GM21526 (cell line): ENCODE measurements around the gene NDUFA11.

Experiments used
- ATAC-seq: cut with Tn5 transposase; IDR thresholded peaks from one replicate; pipeline ENCODE4 v1.9.1; 2021; ENCODE audit warnings: moderate library complexity; ENCODE audit not compliant: unreplicated experiment, low FRiP score

NDUFA11 gene

DNA sequence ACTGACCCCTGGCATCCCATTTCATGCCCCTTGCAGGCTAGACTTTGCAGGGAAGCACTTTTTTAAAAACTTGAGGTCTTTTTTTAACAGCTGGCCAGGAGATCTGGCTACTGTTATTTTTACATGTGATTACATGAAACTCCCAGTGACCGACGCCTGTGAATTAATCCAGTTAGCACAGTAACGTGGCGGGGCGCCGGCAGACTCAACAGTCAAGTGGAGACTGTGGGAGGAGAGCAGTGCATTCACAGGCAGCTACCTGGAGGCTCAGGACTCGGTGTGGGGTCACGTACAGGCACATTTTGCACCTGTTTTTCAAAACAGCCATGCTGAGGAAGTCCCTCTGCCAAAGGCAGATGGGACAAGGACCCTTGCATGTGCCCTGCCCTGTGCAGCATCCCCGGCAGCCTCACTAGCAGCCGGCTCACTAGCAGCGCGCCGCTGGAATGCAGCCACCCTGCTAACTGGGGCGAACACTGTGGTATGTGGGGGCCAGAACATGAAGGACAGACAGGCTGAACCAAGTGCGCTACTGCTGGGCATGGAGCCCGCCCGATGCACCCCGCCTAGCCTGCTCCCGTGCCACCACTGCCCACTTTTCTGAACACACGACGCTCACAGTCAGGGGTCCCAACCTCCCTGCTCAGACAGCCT, 29.1 kb upstream of the NDUFA11 start:
- ATAC-seq: no peak

DNA sequence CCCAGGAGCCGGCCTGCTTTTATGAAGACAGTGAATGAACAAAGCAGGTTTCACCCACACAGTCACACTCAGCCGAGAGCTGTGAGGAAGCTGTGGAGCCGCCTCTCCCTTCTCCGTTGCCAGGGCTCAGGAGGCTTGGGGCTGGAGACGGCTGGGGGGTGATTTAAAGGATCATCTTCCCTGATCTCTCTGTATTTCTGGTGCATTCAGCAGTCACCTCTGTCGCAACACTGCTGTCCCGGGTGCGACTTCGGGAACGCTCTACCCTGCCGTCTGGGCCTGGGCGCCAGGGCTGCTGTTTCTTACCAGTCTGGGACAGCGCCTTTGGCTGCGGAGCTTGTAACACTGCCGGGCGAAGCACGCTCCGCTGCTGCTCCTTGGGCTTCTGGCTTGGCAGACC, 28.6 kb upstream of the NDUFA11 start:
- ATAC-seq: no peak

DNA sequence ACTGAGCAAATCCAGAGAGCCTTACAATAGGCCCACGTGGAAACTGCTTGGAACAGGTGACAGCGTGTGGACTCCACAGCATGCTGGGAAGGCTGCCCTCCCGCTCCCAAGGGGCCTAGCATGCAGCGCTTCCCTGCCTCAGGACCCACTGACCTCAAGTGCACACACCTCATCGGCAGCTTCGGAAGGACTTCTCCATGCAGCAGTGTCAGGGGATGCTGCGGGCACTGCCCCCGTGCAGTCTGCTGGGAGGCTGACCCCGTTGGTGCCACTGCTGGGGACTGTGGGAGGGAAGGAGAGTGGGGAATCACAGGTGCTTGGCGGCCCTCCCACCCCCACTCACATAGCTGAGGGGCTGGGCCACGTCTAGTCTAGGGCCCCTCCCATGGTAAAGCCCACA, 27.7 kb upstream of the NDUFA11 start:
- ATAC-seq: no peak

DNA sequence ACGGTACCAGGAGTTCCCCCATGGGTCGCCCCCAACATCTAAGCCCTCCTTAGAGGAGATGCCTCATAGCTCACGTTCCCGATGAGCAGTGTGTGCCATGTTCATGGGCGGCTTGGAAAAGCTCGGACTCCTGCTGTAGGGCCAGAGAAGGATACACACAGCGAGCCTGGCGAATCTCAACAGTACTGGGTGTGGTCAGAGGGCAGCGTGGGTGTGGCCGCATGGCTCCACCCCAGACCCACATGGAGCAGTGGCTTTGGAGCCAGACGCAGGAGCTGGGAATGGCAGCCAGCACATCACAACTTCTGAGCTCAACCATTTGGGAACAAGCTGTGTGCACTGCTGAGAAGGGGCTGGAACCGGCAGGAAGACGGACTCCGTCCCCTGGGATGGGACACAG, 26.0 kb upstream of the NDUFA11 start:
- ATAC-seq: no peak

DNA sequence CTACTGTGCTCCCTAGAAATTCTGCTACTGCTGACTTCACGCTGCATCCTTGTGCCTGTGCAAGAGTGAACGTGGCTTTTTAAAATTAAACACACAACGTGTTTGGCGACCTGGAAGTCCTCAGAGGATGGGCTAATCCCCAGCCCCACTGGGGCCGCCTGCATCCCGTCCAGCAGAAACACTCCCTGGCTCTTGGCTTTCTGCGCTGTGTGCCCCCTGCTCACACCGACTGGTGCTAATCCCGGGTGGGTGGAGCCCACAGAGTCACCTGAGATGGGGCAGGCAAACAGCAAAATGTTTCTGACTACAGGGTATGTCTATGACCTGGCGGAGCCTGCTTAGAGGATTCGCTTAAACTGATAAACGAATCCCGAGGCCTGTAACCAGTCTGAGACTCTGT, 25.6 kb upstream of the NDUFA11 start:
- ATAC-seq: no peak

DNA sequence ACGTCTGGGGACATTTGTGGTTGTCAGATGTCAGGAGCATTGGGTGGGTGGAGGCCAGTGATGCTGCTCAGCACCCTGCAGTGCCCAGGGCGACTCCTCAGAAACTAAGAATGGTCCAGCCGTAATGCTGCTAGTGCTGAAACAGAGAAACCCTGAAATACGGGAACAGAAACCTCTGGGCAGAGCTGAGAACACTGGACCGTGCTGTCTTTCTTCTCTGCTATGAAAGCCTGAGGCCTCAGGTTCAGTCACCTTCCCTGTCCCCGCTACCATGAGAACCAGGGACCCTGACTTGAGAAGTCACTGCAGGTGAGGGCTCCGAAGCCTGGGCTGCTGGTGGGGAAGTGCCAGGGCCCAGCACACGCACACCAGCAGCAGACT, 23.8 kb upstream of the NDUFA11 start:
- ATAC-seq: no peak

DNA sequence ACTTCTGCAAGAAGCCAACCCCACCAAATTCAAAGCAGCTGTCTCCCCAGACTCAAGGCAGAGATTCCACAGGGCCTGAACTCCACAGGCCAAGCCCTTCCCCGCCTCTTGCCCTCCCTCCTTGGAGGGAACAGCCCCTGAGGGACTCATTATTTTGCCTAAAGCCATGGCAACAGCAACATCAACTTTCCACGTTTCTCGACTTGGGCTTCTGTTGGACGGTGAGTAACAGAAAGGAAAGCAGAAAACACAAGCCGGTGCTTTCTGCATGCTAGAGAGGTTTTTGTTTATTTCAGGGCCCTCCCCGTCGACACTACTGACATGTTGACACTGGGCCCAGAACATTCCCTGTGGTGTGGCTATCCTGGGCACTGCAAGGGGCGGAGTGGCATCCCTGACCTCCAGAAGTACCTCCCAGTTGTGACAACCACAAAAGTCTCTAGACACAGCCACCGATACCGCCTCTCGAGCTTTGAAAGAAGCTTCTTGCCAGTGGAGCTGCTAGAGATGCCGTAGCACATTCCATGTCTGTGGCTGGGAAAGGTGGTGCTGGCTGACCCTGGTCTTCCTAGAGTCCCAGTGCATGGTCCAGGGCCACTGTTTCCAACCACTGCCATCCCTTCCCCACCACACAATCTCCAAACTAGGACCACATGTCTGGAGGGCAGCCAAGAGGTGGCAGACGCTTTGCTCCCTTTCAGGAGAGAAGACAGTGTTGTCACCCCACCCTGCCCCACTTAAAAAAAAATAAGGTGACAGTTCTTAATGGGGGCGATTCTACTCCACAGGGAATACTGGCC, 23.3 kb upstream of the NDUFA11 start:
- no peak for ATAC-seq

DNA sequence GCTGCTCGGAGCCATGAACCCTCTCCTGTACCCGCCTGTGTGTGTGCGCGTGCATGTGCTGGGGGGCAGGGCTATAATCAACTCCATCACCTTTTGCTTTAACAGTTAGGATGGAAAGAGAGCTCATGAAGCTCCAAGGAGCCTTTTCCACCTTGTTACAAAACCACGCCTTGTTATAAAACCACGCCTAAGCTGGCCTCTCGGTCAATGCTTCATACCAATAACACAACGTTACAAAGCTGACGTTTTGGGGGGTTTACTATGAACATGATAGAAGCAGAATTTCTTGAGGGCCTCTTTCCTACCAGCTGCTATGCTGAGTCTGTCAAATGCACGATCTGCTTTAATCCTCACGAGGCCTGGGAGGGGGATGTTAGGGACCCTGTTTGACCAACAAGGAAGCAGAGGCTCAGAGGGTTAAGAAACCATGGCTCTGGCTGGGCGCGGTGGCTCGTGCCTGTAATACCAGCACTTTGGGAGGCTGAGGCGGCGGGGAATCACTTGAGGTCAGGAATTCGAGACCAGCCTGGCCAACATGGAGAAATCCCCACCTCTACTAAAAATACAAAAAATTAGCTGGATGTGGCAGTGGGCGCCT, 22.3 kb upstream of the NDUFA11 start:
- no peak for ATAC-seq

DNA sequence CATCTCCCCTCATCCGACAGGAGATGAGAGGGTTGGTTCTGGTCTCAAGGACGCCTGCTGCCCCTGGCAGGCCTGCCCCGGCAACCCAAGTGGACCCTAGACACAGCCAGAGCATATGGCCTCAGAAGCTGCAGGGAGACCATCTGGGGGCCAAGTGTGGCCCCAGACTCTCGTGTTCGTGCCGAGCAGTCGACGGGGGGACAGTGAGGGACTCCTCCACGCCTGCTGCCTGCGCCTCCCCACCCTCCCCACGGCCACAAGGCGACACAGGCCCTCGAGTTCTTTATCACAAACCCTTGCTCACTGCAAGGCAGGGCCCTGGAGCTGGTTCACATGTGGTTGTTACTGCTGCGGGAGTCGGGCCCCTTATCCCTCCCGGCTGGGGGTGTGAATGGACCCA, 19.8 kb upstream of the NDUFA11 start:
- no peak for ATAC-seq

DNA sequence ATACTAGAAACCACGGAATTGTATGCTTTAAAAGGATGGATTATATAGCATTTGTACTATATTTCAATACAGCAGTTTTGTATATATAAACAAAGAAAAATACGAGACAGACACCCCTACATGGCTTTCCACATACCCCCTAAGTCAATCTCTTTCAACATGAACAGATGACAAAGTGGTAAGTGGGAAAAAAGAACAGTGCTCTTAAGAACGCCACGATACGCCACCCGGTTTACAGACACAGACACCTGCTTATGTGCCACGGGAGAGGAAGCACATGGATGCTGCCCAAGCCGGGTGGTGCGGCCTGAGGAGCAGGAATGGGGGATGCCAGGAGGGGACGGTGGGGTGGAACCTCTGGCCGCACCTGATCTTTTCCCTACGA, 18.6 kb upstream of the NDUFA11 start:
- ATAC-seq: no peak

DNA sequence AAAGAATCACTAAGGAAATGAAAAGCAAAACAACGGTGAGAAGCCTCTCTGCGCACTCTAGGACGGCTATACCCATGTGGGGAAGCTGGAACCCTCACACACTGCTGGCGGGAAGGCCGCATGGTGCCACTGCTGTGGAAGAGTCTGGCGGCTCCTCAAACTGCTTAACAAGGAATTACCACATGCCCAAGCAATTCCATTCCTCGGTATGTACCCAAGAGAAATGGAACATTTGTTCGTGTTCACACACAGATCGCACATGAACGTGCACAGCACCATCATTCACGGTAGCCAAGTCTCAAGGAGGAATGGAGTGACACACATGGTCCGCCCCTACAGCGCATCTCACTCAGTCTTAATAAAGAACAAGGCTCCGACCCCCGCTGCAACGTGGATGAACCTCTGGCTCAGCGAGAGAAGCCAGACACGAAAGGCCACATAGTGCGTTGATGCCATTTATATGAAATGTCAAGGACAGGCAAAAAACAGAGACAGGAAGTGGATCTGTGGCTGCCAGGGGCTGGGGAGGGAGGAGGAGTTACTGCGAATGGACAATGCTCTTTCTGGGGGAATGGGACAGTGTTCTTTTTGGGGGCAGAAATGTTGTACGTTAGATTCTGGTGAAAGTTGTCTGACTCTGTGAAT, 18.0 kb upstream of the NDUFA11 start:
- ATAC-seq: no peak

DNA sequence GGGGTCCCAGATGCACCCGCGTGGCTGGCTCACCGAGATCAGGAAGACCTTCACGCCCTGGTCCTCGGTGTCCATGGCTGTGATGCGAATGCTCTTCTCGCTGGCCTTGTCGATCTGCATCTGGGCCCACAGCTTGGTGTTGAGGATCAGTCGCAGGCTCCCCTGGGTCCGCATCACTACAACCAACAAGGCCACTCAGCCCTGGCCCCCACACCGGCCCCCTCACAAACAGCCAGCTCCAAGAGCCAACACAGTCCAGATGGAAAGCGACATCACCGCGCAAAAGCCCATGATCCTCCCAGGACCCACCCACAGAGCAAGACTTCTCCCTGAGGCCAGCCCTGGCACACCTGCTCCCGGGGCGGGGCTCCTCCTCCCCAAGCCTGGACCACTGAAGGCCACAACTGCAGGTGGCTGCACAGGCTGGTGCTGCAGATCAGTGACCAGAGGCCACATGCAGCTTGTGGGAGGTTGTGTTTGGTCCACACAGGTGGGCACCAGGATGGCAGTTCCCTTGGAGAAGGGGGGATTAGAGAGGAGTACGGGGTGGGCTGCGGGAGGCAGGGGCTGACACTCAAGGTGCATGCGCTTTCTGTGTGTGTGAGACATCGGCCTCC, 15.0 kb upstream of the NDUFA11 start:
- ATAC-seq: no peak

DNA sequence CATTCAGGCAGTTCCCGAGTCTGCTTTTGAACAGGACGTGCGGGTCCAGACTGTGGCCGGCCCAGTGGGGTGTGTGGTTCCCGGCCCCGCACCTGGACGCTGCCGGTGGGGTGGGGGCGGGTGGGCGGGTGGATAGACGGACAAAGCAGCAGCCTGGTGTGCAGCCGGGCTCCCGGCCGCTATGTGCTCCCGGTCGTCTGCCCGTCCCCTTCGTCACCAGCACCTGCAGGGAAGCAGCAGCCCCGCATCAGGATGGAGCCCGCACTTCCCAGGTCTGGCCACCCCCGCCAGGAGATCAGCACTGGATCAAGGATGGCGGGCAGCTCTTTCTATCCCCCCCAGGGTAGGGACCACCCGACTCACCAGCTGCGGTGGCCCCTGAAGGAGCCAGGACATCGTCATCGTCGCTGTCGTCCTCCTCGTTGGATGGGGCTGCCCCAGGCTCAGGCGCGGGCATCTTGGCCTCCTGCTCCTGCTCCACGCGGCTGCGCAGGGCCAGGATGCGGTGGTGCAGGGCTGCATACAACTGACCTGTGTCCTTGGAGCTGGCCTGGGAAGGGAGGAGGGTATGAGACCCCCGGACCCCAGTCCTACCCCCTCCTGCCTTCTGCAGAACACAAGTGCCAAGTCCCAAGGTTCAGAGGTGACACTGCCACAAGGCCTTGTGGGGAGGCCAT, 14.0 kb upstream of the NDUFA11 start:
- ATAC-seq: no peak

DNA sequence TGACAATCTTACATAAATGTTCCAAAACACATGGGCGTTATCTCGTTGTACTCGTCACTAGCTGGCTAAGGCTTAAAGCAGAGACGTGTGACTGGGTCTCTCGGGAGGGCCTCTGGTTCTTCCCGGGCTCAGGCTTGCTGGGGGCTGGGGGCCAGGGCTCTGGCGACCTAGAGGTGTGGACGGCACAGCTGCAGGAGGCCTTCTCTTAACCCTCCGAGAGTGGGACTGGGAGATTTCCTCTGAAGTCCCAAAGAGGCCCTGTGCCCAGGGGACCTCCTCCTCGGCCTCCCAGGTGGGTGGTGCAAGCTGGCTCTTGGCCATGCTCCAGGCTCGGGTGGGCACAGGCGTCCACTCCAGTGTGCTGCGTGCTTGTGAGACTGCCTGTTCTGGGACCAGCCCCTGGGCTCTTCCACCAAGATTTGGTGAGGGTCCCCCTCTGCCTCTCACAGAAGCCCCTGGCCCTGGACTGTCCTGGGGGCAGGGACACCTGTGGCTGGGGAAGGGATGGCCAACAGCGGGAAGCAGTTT, 12.7 kb upstream of the NDUFA11 start:
- no peak for ATAC-seq

DNA sequence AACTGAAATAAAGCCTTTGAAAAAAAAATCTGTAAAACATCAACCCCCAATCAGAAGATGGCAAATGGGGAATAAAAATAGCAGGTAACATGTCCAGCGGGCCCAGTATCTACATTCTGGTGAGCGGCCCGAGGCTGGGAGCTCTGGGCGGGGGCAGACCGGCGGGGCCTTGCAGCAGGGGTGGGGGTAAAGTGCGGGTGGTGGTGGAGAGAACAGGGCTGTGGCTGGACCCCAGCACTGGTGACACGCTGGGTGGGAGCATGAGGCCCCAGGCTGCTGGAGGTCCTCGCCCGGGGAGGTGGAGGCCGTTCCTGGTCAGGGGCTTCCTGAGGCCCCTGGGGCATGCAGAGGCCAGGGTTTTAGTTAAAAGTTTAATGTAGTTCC, 12.2 kb upstream of the NDUFA11 start:
- ATAC-seq: no peak

DNA sequence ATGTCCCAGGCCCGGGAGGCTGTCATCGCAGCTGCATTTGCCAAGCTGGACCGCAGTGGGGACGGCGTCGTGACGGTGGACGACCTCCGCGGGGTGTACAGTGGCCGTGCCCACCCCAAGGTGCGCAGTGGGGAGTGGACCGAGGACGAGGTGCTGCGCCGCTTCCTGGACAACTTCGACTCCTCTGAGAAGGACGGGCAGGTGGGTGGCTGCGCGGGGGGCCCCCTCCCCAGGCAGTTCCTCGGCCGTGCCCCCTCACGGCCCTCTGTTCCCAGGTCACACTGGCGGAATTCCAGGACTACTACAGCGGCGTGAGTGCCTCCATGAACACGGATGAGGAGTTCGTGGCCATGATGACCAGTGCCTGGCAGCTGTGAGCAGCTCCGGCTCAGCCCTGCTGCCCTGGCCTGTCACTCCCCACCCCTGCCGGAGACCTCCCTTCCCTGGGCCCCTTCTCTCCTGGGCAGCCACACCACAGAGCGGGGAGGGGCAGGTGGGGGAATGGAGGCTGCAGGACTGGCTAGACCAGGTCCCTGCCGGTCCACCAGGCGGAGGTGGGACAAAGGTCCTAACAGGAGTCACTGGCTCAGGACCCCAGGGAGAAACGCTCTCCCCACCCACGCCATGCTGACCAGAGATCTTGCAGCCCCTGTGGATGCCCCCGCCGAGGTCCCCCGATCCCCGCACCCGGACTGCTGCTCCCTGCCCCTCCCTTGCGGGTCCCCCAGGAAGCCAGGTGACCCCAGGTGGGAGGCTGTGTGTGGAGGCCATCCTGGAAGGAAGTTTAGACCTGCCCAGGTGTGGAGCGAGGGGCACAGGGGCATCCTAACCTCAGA, 11.6 kb upstream of the NDUFA11 start:
- ATAC-seq: no peak

DNA sequence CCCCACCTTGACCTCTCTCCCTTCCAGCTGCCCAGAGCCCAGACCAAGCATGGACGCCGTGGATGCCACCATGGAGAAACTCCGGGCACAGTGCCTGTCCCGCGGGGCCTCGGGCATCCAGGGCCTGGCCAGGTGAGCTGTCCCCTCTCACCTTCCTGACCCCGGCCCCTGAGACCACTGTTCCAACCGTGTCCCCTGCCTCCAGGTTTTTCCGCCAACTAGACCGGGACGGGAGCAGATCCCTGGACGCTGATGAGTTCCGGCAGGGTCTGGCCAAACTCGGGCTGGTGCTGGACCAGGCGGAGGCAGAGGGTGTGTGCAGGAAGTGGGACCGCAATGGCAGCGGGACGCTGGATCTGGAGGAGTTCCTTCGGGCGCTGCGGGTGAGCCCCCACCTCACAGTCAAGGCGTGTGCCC, 10.8 kb upstream of the NDUFA11 start:
- ATAC-seq: no peak

DNA sequence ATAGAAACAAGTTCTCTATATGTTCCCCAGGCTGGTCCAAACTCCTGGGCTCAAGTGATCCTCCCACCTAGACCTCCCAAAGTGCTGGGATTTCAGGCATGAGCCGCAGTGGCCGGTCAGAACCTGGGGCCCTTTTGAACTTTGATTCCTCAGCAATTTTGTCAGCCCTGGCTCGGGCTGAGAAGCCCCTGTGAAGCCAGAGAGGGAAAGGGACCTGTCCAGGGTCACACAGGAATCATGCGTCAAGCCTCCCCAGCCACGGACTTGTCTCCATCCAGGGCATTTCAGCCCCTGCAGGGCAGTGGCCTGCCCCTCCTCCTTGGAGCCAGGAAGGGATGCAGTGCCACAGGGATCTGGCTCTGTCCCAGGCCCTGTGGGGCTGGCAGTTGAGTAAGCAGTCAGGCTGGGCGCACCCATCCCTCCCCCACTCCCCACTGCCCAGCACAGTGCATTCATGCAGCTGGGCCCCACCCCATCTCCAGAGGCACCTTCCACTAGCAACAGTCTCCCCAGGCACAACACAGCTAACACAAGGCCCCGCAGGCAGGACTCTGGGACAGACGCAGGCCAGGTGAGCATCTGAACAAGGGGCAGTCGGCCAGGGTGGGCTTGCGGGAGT, 10.3 kb upstream of the NDUFA11 start, which contains the start of gene CAPS:
Gene CAPS, plus strand, starts transcription at position 516 of the 619 bp plus-strand sequence. CDS start 153 bp downstream, outside the sequence.
- no peak for ATAC-seq

DNA sequence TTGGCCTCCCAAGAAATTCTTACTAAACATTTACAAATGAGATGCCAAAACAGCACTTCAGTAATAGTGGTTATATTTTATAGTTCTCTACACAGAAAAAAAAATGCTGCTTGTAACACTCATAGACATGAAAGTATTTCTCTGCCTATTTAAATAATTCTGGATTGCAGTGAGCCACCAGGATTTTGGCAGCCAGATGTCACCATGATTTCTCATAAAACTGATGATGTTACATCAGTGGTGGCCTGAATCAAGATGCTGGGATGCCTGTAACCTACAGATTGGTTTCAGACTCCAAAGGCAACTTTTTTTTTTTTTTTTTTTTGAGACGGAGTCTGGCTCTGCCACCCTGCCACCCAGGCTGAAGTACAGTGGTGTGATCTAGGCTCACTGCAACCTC, 7.8 kb upstream of the NDUFA11 start:
- no peak for ATAC-seq
